Activated gamma-delta T cell treated with anti-CD3 and anti-CD28 coated beads, Interleukin-2, amount 50 U/mL, for 16 hours (primary cell): Measurements from ENCODE around the gene LETMD1.

Experiments
- DNase-seq: peaks from one replicate; pipeline ENCODE4 v3.0.0-alpha.2; 2020; ENCODE audit warnings: low read depth

The LETMD1 gene

GRCh38 chr12:51025836-51026638 is 22.1 kb upstream of the LETMD1 start, which contains the start of gene SLC11A2:
Gene SLC11A2, minus strand, starts transcription at chr12:51026384. Its CDS starts 15,656 bp downstream, at chr12:51010728.
- DNase-seq = peak; percentile 83

- DNase-seq = no peak
Measured at GRCh38 chr12:51027342-51027835, 20.7 kb upstream of the LETMD1 start.

- DNase-seq = no peak
Measured at GRCh38 chr12:51028126-51028812, 19.9 kb upstream of the LETMD1 start.

GRCh38 chr12:51028813-51029150 is 19.3 kb upstream of the LETMD1 start:
- no peak for DNase-seq

GRCh38 chr12:51033048-51033447 is 15.1 kb upstream of the LETMD1 start:
- no peak for DNase-seq

- no peak for DNase-seq
Measured at GRCh38 chr12:51033457-51034089, 14.6 kb upstream of the LETMD1 start.

- DNase-seq = no peak
Measured at GRCh38 chr12:51036279-51036678, 11.8 kb upstream of the LETMD1 start.

- no peak for DNase-seq
Measured at GRCh38 chr12:51048661-51049251, 629 bp downstream of the LETMD1 start.

- no peak for DNase-seq
Measured at GRCh38 chr12:51049525-51049924, 1.4 kb downstream of the LETMD1 start.

GRCh38 chr12:51051787-51052186 is 3.7 kb downstream of the LETMD1 start:
- no peak for DNase-seq

GRCh38 chr12:51055060-51055459 is 6.9 kb downstream of the LETMD1 start:
- DNase-seq = no peak

GRCh38 chr12:51056242-51056641 is 8.1 kb downstream of the LETMD1 start:
- no peak for DNase-seq

- DNase-seq = no peak
Measured at GRCh38 chr12:51059086-51059485, 11.0 kb downstream of the LETMD1 start.

GRCh38 chr12:51062631-51063397 is 14.7 kb downstream of the LETMD1 start:
- no peak for DNase-seq

- DNase-seq = no peak
Measured at GRCh38 chr12:51065530-51065929, 17.4 kb downstream of the LETMD1 start.

GRCh38 chr12:51067229-51067628 is 19.1 kb downstream of the LETMD1 start:
- no peak for DNase-seq

GRCh38 chr12:51067771-51068170 is 19.6 kb downstream of the LETMD1 start:
- no peak for DNase-seq

GRCh38 chr12:51070004-51070403 is 21.9 kb downstream of the LETMD1 start:
- no peak for DNase-seq

- no peak for DNase-seq
Measured at GRCh38 chr12:51071663-51072062, 23.5 kb downstream of the LETMD1 start.

- no peak for DNase-seq
Measured at GRCh38 chr12:51075390-51075789, 27.3 kb downstream of the LETMD1 start.

- no peak for DNase-seq
Measured at GRCh38 chr12:51076236-51076930, 28.3 kb downstream of the LETMD1 start.
